SK-N-SH (cell line): ENCODE results near the gene FRAS1. TPM values are rescaled to one million over a fixed set of nuclear protein-coding genes. Genes with fewer than 3 reads are reported as not detected.
A peak's percentile ranks its signal among the peaks of the same experiment; 100 is the strongest.

Experiments
- CTCF ChIA-PET: fragments of 300-600, 350-600 bp; formaldehyde crosslinking; extraction: SDS; loops from one replicate; lab custom pipeline; 2021; lab: Yijun Ruan, JAX
- POLR2A ChIA-PET: fragments of 350-600 bp; sonication (Branson Sonifier 250); formaldehyde crosslinking; extraction: SDS; loops from one replicate; lab custom pipeline; 2020; ENCODE audit warnings: antibody characterized with exemption, inconsistent platforms; lab: Yijun Ruan, JAX
- DNase-seq: peaks from one replicate; pipeline ENCODE4 v3.0.0; 2012
- H2AFZ ChIP-seq: fragments of 200-600 bp; sonication (generic); 2 replicates; pipeline ENCODE4 v1.8.1; 2016; ENCODE audit warnings: antibody characterized with exemption, mild to moderate bottlenecking, low read depth
- H3F3A ChIP-seq: fragments of 200-600 bp; sonication (generic); replicated peaks from 2 replicates; pipeline ENCODE3; 2016; ENCODE audit warnings: antibody characterized with exemption, mild to moderate bottlenecking; ENCODE audit not compliant: insufficient read depth
- H3K27ac ChIP-seq, 2 experiments: fragments of 200-500 bp in 1 of 2; fragments of 200-600 bp in 1 of 2; sonication (Bioruptor generic) in 1 of 2; sonication (generic), shearing (Covaris generic) in 1 of 2; 2 replicates each; pipeline versions ENCODE4 v1.5.1 to v1.6.1; 2014 to 2016; ENCODE audit warnings: low read depth in 2 of 2, inconsistent platforms in 1 of 2, low read length in 1 of 2, mild to moderate bottlenecking in 1 of 2, mixed read lengths in 1 of 2
- H3K27me3 ChIP-seq: fragments of 200-600 bp; sonication (generic), shearing (Covaris generic); 2 replicates; pipeline ENCODE4 v1.6.1; 2016; ENCODE audit warnings: mixed run types; ENCODE audit not compliant: insufficient read depth
- H3K36me3 ChIP-seq, 2 experiments: fragments of 200-500 bp in 1 of 2; fragments of 200-600 bp in 1 of 2; sonication (Bioruptor generic) in 1 of 2; sonication (generic) in 1 of 2; replicated peaks in 1 of 2; 2 replicates each; pipeline versions ENCODE3 to v1.5.1; 2014 to 2016; ENCODE audit warnings: low read length in 1 of 2, mild to moderate bottlenecking in 1 of 2; ENCODE audit not compliant: insufficient read depth in 2 of 2, control insufficient read depth in 1 of 2
- H3K4me1 ChIP-seq, 2 experiments: fragments of 200-500 bp in 1 of 2; fragments of 200-600 bp in 1 of 2; sonication (Bioruptor generic) in 1 of 2; sonication (generic), shearing (Covaris generic) in 1 of 2; 2 replicates each; pipeline versions ENCODE4 v1.5.1 to v1.6.1; 2014 to 2016; ENCODE audit warnings: low read depth in 1 of 2, low read length in 1 of 2, mixed run types in 1 of 2; ENCODE audit not compliant: insufficient read depth in 2 of 2, control insufficient read depth in 1 of 2
- H3K4me2 ChIP-seq: fragments of 200-600 bp; sonication (generic), shearing (Covaris generic); 2 replicates; pipeline ENCODE4 v1.6.1; 2017; ENCODE audit warnings: mixed run types
- H3K4me3 ChIP-seq, 2 experiments: fragments of 200-500 bp in 1 of 2; fragments of 200-600 bp in 1 of 2; sonication (Bioruptor generic) in 1 of 2; sonication (generic), shearing (Covaris generic) in 1 of 2; 2 replicates each; pipeline versions ENCODE4 v1.5.1 to v1.8.1; 2014 to 2016; ENCODE audit warnings: low read depth in 2 of 2, inconsistent platforms in 1 of 2, low read length in 1 of 2, mild to moderate bottlenecking in 1 of 2, mixed read lengths in 1 of 2, moderate library complexity in 1 of 2
- H3K79me2 ChIP-seq: fragments of 200-600 bp; sonication (generic); 2 replicates; pipeline ENCODE4 v1.8.1; 2017; ENCODE audit warnings: mild to moderate bottlenecking; ENCODE audit not compliant: insufficient read depth
- H3K9ac ChIP-seq: fragments of 200-600 bp; sonication (generic); 2 replicates; pipeline ENCODE4 v1.6.1; 2017; ENCODE audit warnings: mixed run types
- H3K9me2 ChIP-seq: fragments of 200-600 bp; sonication (generic); 2 replicates; pipeline ENCODE4 v1.6.1; 2017; ENCODE audit warnings: mixed run types
- H3K9me3 ChIP-seq: fragments of 200-600 bp; sonication (generic); 2 replicates; pipeline ENCODE4 v1.6.1; 2017; ENCODE audit warnings: mixed run types, mild to moderate bottlenecking, moderate library complexity
- H4K20me1 ChIP-seq: fragments of 200-600 bp; sonication (generic); 2 replicates; pipeline ENCODE4 v1.6.1; 2017; ENCODE audit warnings: mild to moderate bottlenecking, mixed run types; ENCODE audit not compliant: insufficient read depth
- ELF1 ChIP-seq: IDR thresholded peaks from 2 replicates; pipeline ENCODE4 v1.4.0; 2012
- EP300 ChIP-seq, 2 experiments: IDR thresholded peaks; 2 replicates each; pipeline versions ENCODE4 v1.4.0 to v1.6.1; 2012; ENCODE audit warnings: borderline replicate concordance in 1 of 2, low read depth in 1 of 2, low read length in 1 of 2
- FOSL2 ChIP-seq: IDR thresholded peaks from 2 replicates; pipeline ENCODE4 v1.4.0; 2012; ENCODE audit warnings: low read depth, mild to moderate bottlenecking, moderate library complexity, borderline replicate concordance
- FOXJ3 ChIP-seq: sonication (generic); formaldehyde crosslinking; IDR thresholded peaks from 2 replicates; pipeline ENCODE4 v1.5.1; 2020; ENCODE audit warnings: mild to moderate bottlenecking, missing genetic modification reagents
- GABPA ChIP-seq: IDR thresholded peaks from 2 replicates; pipeline ENCODE4 v1.4.0; 2012; ENCODE audit warnings: low read depth, mild to moderate bottlenecking
- MXI1 ChIP-seq: IDR thresholded peaks from 2 replicates; pipeline ENCODE4 v1.6.1; 2012; ENCODE audit warnings: mild to moderate bottlenecking, low read depth, low read length, improper control_type of control experiment
- NFIC ChIP-seq: IDR thresholded peaks from 2 replicates; pipeline ENCODE4 v1.4.0; 2012; ENCODE audit warnings: borderline replicate concordance
- NRF1 ChIP-seq: IDR thresholded peaks from 2 replicates; pipeline ENCODE4 v1.6.1; 2012; ENCODE audit warnings: low read depth, mild to moderate bottlenecking, low read length
- TAF1 ChIP-seq: IDR thresholded peaks from 2 replicates; pipeline ENCODE4 v1.6.1; 2012; ENCODE audit warnings: low read depth, mild to moderate bottlenecking, low read length, moderate library complexity, borderline replicate concordance
- TCF12 ChIP-seq: IDR thresholded peaks from 2 replicates; pipeline ENCODE4 v1.4.0; 2012
- TEAD4 ChIP-seq: IDR thresholded peaks from 2 replicates; pipeline ENCODE4 v1.4.0; 2012; ENCODE audit warnings: mild to moderate bottlenecking, borderline replicate concordance; ENCODE audit not compliant: insufficient read depth
- WGBS: methylation state at CpG from one replicate; pipeline ENCODE4 v1.1.6; 2017; ENCODE audit warnings: low lambda C conversion rate; 5-methylcytosine and 5-hydroxymethylcytosine counted together
- polyA plus RNA-seq, 3 experiments: library from polyadenylated mRNA; depleted of rRNA; stranded (reverse); fragments of >200 nt; gene quantifications; 2 replicates each; pipeline ENCODE4 v1.2.3, GENCODE V29; 2012
- TF ChIP-seq, protein P1 (sequence below): fragments of 150-350 bp; IDR thresholded peaks from 2 replicates; pipeline ENCODE4 v1.6.1; 2017; ENCODE audit warnings: antibody characterized with exemption, low read length, low read depth, borderline replicate concordance
- TF ChIP-seq, protein P2 (sequence below): IDR thresholded peaks from 2 replicates; pipeline ENCODE4 v1.4.0; 2012; ENCODE audit warnings: low read depth, borderline replicate concordance
- TF ChIP-seq, protein P3 (sequence below): fragments of 150-350 bp; IDR thresholded peaks from 2 replicates; pipeline ENCODE4 v1.6.1; 2016; ENCODE audit warnings: mild to moderate bottlenecking, low read depth, low read length
- TF ChIP-seq, protein P4 (sequence below): IDR thresholded peaks from 2 replicates; pipeline ENCODE4 v1.6.1; 2012; ENCODE audit warnings: mild to moderate bottlenecking, low read depth, low read length, moderate library complexity
- TF ChIP-seq, protein P5 (sequence below): IDR thresholded peaks from 2 replicates; pipeline ENCODE4 v1.4.0; 2012; ENCODE audit warnings: low read depth, borderline replicate concordance

The FRAS1 gene
- polyA plus RNA-seq, 1 of the 3 experiments (the other 2 are of a cell fraction), result 8.3 TPM

DNA sequence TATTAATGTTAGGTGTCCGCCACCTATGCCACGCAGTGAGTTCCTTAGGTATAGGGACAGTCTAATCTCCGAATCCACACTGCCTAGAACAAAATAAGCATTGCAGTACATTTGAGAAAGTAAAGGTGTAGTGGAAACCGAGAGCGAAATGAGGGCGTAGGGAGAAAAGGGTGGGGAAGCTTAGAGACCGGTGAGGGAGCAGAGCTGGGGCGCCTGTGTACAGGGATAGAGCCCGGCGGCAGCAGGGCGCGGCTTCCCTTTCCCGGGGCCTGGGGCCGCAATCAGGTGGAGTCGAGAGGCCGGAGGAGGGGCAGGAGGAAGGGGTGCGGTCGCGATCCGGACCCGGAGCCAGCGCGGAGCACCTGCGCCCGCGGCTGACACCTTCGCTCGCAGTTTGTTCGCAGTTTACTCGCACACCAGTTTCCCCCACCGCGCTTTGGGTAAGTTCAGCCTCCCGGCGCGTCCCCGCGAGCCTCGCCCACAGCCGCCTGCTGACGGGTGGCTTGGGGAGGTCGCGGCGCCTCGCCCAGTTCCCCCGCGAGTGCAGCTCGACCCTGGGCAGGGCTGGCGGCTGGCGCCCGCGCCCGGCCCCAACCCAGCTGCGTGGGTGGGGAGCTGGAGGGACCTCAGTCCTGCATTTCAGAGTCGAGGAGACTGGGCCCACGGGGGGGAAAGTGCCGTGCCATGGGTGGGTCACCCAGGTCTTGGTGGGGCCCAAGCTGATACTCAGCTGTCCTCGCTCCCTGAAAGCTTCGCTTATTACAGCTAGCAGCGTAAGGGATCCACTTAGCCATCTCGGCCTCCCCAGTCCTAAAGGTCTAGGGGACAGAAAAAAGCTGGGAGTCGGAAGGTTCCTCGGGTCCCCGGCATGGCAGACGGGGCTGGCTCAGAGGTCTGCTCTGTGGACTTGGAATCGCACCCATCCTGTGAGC is 494.6 kb downstream of the FRAS1 start, which contains the start of gene ANXA3:
Gene ANXA3, plus strand, starts transcription at position 351 of the 932 bp plus-strand sequence. CDS start 2,704 bp downstream, outside the sequence.
- Histone ChIP-seq H2AFZ (peak within 1 kb of the TSS; percentile 80), H3K9ac (peak within 1 kb of the TSS; percentile 59), H3K27me3 (no peaks in the 10 kb centered on the region), H3K4me3 (peak within 1 kb of the TSS; percentile 58 to 61), H3K79me2 (no peaks in the 10 kb centered on the region), H3K4me1 (peaks cover 5 to 9% of the 10 kb centered on the region in 2 experiments; a peak in 2 of 4 replicates), H3K27ac (no peak within 1 kb of the TSS; a peak in 1 of 4 replicates), H3F3A (peaks cover 11% of the 10 kb centered on the region), H3K9me2 (no peaks in the 10 kb centered on the region), H3K4me2 (peak within 1 kb of the TSS; percentile 79), H3K36me3 (no peaks in the 10 kb centered on the region), H3K9me3 (no peaks in the 10 kb centered on the region), H4K20me1 (no peaks in the 10 kb centered on the region)
- TF ChIP-seq FOSL2 (no peak), GABPA (no peak), FOXJ3 (no peak), NFIC (no peak), MXI1 (no peak), TEAD4 (no peak), NRF1 (no peak), TCF12 (no peak), TAF1 (no peak), EP300 (IDR thresholded peaks at IDR 0.05; ENCODE audit: borderline replicate concordance in 1 of 2, low read depth in 1 of 2, low read length in 1 of 2) (no peak), ELF1 (no peak)
- TF ChIP-seq, protein P1, sequence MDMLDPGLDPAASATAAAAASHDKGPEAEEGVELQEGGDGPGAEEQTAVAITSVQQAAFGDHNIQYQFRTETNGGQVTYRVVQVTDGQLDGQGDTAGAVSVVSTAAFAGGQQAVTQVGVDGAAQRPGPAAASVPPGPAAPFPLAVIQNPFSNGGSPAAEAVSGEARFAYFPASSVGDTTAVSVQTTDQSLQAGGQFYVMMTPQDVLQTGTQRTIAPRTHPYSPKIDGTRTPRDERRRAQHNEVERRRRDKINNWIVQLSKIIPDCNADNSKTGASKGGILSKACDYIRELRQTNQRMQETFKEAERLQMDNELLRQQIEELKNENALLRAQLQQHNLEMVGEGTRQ, result no peak
- TF ChIP-seq, protein P2, sequence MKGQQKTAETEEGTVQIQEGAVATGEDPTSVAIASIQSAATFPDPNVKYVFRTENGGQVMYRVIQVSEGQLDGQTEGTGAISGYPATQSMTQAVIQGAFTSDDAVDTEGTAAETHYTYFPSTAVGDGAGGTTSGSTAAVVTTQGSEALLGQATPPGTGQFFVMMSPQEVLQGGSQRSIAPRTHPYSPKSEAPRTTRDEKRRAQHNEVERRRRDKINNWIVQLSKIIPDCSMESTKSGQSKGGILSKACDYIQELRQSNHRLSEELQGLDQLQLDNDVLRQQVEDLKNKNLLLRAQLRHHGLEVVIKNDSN, result no peak
- TF ChIP-seq, protein P3, sequence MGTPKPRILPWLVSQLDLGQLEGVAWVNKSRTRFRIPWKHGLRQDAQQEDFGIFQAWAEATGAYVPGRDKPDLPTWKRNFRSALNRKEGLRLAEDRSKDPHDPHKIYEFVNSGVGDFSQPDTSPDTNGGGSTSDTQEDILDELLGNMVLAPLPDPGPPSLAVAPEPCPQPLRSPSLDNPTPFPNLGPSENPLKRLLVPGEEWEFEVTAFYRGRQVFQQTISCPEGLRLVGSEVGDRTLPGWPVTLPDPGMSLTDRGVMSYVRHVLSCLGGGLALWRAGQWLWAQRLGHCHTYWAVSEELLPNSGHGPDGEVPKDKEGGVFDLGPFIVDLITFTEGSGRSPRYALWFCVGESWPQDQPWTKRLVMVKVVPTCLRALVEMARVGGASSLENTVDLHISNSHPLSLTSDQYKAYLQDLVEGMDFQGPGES, result no peak
- TF ChIP-seq, protein P4, sequence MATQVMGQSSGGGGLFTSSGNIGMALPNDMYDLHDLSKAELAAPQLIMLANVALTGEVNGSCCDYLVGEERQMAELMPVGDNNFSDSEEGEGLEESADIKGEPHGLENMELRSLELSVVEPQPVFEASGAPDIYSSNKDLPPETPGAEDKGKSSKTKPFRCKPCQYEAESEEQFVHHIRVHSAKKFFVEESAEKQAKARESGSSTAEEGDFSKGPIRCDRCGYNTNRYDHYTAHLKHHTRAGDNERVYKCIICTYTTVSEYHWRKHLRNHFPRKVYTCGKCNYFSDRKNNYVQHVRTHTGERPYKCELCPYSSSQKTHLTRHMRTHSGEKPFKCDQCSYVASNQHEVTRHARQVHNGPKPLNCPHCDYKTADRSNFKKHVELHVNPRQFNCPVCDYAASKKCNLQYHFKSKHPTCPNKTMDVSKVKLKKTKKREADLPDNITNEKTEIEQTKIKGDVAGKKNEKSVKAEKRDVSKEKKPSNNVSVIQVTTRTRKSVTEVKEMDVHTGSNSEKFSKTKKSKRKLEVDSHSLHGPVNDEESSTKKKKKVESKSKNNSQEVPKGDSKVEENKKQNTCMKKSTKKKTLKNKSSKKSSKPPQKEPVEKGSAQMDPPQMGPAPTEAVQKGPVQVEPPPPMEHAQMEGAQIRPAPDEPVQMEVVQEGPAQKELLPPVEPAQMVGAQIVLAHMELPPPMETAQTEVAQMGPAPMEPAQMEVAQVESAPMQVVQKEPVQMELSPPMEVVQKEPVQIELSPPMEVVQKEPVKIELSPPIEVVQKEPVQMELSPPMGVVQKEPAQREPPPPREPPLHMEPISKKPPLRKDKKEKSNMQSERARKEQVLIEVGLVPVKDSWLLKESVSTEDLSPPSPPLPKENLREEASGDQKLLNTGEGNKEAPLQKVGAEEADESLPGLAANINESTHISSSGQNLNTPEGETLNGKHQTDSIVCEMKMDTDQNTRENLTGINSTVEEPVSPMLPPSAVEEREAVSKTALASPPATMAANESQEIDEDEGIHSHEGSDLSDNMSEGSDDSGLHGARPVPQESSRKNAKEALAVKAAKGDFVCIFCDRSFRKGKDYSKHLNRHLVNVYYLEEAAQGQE, result no peak
- TF ChIP-seq, protein P5, sequence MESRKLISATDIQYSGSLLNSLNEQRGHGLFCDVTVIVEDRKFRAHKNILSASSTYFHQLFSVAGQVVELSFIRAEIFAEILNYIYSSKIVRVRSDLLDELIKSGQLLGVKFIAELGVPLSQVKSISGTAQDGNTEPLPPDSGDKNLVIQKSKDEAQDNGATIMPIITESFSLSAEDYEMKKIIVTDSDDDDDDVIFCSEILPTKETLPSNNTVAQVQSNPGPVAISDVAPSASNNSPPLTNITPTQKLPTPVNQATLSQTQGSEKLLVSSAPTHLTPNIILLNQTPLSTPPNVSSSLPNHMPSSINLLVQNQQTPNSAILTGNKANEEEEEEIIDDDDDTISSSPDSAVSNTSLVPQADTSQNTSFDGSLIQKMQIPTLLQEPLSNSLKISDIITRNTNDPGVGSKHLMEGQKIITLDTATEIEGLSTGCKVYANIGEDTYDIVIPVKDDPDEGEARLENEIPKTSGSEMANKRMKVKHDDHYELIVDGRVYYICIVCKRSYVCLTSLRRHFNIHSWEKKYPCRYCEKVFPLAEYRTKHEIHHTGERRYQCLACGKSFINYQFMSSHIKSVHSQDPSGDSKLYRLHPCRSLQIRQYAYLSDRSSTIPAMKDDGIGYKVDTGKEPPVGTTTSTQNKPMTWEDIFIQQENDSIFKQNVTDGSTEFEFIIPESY, result no peak
- peak; percentile 72 for DNase-seq
- POLR2A ChIA-PET, result no interaction called here
- CTCF ChIA-PET, result interaction anchor here (1.1 to 1.8 kb wide), 3 partner anchors 10 to 592 kb away, joined by 3 to 7 read pairs (median 3); no protein-coding TSS in a partner anchor
- 24% methylated on average over 41 of the region's 65 CpGs for WGBS
